ENCODE results near the gene GPAM.

DNA sequence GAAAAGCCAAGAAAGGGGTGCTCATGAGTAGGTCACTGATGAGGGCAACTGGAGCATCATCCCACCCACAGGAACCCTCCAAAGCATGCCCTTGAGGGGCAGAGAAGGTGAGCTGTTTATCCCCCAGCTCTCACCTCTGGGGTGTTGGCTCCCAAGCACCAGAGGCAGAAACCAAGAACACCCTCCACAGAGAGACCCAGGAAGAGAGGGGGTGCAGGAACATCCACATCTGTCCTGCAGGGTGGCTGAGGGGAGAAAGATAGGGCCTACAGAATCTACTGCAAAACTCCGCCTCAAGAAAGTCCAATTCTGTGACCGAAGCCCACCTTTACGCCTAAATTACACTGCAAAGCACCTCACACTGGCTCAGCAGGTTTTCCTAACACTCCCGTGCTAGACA lies 40.1 kb downstream of the GPAM start:
- TF ChIP-seq POLR2A (IDR thresholded peaks at IDR 0.05; ENCODE audit: low read length) (no peak), GATA1 (IDR thresholded peaks at IDR 0.05; ENCODE audit: low read depth, low read length) (no peak)
